SK-N-SH (cell line): ENCODE data around the gene ASS1.

Experiments used
- ELF1 ChIP-seq: IDR thresholded peaks from 2 replicates; pipeline ENCODE4 v1.4.0; 2012
- EP300 ChIP-seq, 2 experiments: IDR thresholded peaks; 2 replicates each; pipeline versions ENCODE4 v1.4.0 to v1.6.1; 2012; ENCODE audit warnings: borderline replicate concordance in 1 of 2, low read depth in 1 of 2, low read length in 1 of 2
- FOXM1 ChIP-seq: IDR thresholded peaks from 2 replicates; pipeline ENCODE4 v1.4.0; 2012; ENCODE audit warnings: low read depth, mild to moderate bottlenecking
- GABPA ChIP-seq: IDR thresholded peaks from 2 replicates; pipeline ENCODE4 v1.4.0; 2012; ENCODE audit warnings: low read depth, mild to moderate bottlenecking
- MAX ChIP-seq: IDR thresholded peaks from 2 replicates; pipeline ENCODE4 v1.4.0; 2012; ENCODE audit warnings: low read depth
- PBX3 ChIP-seq: IDR thresholded peaks from 2 replicates; pipeline ENCODE4; 2012
- RAD21 ChIP-seq: IDR thresholded peaks from 2 replicates; pipeline ENCODE4 v1.6.1; 2012; ENCODE audit warnings: mild to moderate bottlenecking, low read length
- USF1 ChIP-seq: IDR thresholded peaks from 2 replicates; pipeline ENCODE4 v1.4.0; 2012; ENCODE audit warnings: low read depth, borderline replicate concordance
- TF ChIP-seq, protein P1 (sequence below): fragments of 200-600 bp; sonication (generic); IDR thresholded peaks from 2 replicates; pipeline ENCODE4 v1.6.1; 2017; ENCODE audit warnings: antibody characterized with exemption, mild to moderate bottlenecking, moderate library complexity

DNA sequence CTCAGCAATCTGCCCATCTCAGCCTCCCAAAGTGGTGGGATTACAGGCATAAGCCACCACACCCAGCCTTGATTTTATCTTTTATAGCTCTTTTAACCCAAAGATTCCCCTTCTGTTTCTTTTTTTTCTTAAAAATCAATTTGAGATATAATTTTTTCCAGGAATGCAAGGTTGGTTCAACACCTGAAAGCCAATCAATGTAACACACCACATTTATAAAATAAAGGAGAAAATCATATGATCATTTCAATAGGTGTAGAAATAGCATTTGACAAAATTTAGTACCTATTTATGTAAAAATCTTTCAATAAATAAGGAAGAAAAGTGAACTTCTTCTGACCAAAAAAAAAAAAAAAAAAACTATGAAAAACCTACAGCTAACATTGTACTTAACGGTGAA is 3.7 kb upstream of the ASS1 start:
- TF ChIP-seq ELF1 (no peak), USF1 (no peak), GABPA (no peak), MAX (no peak), RAD21 (no peak), PBX3 (no peak), EP300 (IDR thresholded peaks at IDR 0.05; ENCODE audit: borderline replicate concordance in 1 of 2, low read depth in 1 of 2, low read length in 1 of 2) (no peak), FOXM1 (no peak)
- TF ChIP-seq, protein P1, sequence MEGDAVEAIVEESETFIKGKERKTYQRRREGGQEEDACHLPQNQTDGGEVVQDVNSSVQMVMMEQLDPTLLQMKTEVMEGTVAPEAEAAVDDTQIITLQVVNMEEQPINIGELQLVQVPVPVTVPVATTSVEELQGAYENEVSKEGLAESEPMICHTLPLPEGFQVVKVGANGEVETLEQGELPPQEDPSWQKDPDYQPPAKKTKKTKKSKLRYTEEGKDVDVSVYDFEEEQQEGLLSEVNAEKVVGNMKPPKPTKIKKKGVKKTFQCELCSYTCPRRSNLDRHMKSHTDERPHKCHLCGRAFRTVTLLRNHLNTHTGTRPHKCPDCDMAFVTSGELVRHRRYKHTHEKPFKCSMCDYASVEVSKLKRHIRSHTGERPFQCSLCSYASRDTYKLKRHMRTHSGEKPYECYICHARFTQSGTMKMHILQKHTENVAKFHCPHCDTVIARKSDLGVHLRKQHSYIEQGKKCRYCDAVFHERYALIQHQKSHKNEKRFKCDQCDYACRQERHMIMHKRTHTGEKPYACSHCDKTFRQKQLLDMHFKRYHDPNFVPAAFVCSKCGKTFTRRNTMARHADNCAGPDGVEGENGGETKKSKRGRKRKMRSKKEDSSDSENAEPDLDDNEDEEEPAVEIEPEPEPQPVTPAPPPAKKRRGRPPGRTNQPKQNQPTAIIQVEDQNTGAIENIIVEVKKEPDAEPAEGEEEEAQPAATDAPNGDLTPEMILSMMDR, result no peak
